ENCODE data around the gene USP17L19.
"Not testable (repeated sequence)": the region's sequence is repeated elsewhere in the genome, so short reads cannot be mapped to it uniquely, and the experiment has no call there.

DNA sequence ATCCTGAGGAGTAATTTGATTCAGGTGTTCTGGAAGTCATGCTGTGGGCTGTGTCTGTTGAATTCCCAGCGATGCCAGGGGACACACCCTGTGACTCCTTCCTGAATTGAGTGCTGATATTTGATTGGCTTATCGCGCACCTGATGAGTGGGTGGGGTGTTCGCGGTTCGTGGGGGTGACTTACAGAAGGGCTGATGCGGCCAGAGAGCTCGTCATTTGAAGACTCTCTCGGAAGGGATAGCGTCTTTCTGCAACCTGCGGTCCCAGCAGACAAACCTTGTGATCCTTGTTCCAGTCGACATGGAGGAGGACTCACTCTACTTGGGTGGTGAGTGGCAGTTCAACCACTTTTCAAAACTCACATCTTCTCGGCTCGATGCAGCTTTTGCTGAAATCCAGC, 28.6 kb upstream of the USP17L19 start, which contains the start of gene USP17L13:
- TF ChIP-seq CTCF (IDR thresholded peaks at IDR 0.05; ENCODE audit: low read depth, low read length, poor library complexity, severe bottlenecking); EZH2phosphoT487 (IDR thresholded peaks at IDR 0.05; ENCODE audit: borderline replicate concordance, low read length): not testable (repeated sequence)
